Body of pancreas (tissue), 4 donors: ENCODE measurements around the gene PVR. TPM values are rescaled to one million over a fixed set of nuclear protein-coding genes. Genes with fewer than 3 reads are reported as not detected.

Source experiments
- ATAC-seq: fragments of 150-250 bp; one replicate; pipeline ENCODE4 v1.9.1; 2016
- DNase-seq, 4 donors: peaks; one replicate each; pipeline ENCODE4 v3.0.0-alpha.2; 2019
- H3K27ac ChIP-seq, 4 donors: fragments of 200-600 bp; sonication (generic); 1 replicate in 3 of 4; 2 replicates in 1 of 4; pipeline versions ENCODE4 v1.5.1 to v1.6.1; 2016 to 2019; ENCODE audit warnings: mild to moderate bottlenecking in 1 of 4, mixed read lengths in 1 of 4, moderate library complexity in 1 of 4
- H3K27me3 ChIP-seq, 2 donors: fragments of 200-600 bp; sonication (generic); one replicate each; pipeline ENCODE4 v1.6.0; 2016; ENCODE audit warnings: mild to moderate bottlenecking in 1 of 2
- H3K36me3 ChIP-seq, 2 donors: fragments of 200-600 bp; sonication (generic); replicated peaks in 1 of 2; 2 replicates each; pipeline ENCODE4 v1.5.1; 2016; ENCODE audit warnings: low read depth in 2 of 2; ENCODE audit not compliant: insufficient read depth in 1 of 2
- H3K4me1 ChIP-seq: fragments of 200-600 bp; sonication (generic); one replicate; pipeline ENCODE4 v1.6.0; 2016
- H3K4me3 ChIP-seq, 2 donors: fragments of 200-600 bp; sonication (generic); 1 replicate in 1 of 2; 2 replicates in 1 of 2; pipeline ENCODE4 v1.5.1; 2016 to 2019
- H3K9me3 ChIP-seq, 3 donors: fragments of 200-600 bp; sonication (generic); 1 replicate in 2 of 3; 2 replicates in 1 of 3; pipeline ENCODE4 v1.5.1; 2016
- CTCF ChIP-seq, 7 experiments: fragments of 450-650 bp in 4 of 7; fragments of 200-600 bp in 3 of 7; sonication (generic) in 3 of 7; IDR thresholded peaks; one replicate each; pipeline ENCODE4 v1.5.1; 2016 to 2019; ENCODE audit warnings: antibody characterized with exemption in 7 of 7
- POLR2A ChIP-seq, 3 donors: fragments of 450-650 bp; IDR thresholded peaks; one replicate each; pipeline ENCODE4 v1.6.1; 2016; ENCODE audit warnings: antibody characterized with exemption in 3 of 3, mild to moderate bottlenecking in 2 of 3
- WGBS, 2 donors: methylation state at CpG; one replicate each; pipeline ENCODE4 v1.1.5; 2017; 5-methylcytosine and 5-hydroxymethylcytosine counted together
- intact Hi-C: fragments of 100-400 bp; cut with DNase I; formaldehyde crosslinking; loops from one replicate; pipeline ENCODE4 v1.15.1; 2023
- total RNA-seq, 2 donors: library from RNA; depleted of rRNA; stranded (reverse); fragments of >200 nt; gene quantifications; one replicate each; pipeline ENCODE4 v1.1.0, GENCODE V29; 2016

Gene PVR
- 10 to 100 TPM; 36.8 to 55.4 TPM for total RNA-seq

- peak; percentile 91 for ATAC-seq
- Histone ChIP-seq H3K27me3 (no peaks in the 10 kb centered on the region), H3K9me3 (no peaks in the 10 kb centered on the region), H3K4me3 (peak within 1 kb of the TSS; percentile 29 to 82), H3K36me3 (no peaks in the 10 kb centered on the region), H3K27ac (peak within 1 kb of the TSS; percentile 77 to 91 (median 88)), H3K4me1 (peaks cover 19% of the 10 kb centered on the region)
- peak; percentile 71 to 85 (median 80) for DNase-seq
- intact Hi-C loops: no loop called here
- WGBS, 2 donors: 0% methylated on average over 65 of the region's 70 CpGs; no CpG with 5 or more reads in 1 of the 2 donors
- TF ChIP-seq CTCF (IDR thresholded peaks at IDR 0.05) (no peak), POLR2A (IDR thresholded peaks at IDR 0.05) (peak; percentile 77 to 86 (median 83))
Observed at GRCh38 chr19:44643605-44644401, at the start of gene PVR. Gene PVR (plus strand): TSS chr19:44643910. CDS start chr19:44644097, 187 bp downstream.

- TF ChIP-seq CTCF (IDR thresholded peaks at IDR 0.05): no peak
- TF ChIP-seq POLR2A (IDR thresholded peaks at IDR 0.05): no peak
- ATAC-seq: peak; percentile 20
- Histone ChIP-seq H3K4me3 (no peak overlapping the region), H3K27ac (no peak overlapping the region), H3K9me3 (no peaks in the 10 kb centered on the region), H3K36me3 (no peaks in the 10 kb centered on the region), H3K27me3 (no peaks in the 10 kb centered on the region), H3K4me1 (peaks cover 48% of the 10 kb centered on the region)
- intact Hi-C loops: no loop called here
- peak in 2 of 4 donors; percentile 28 to 44 for DNase-seq
- WGBS, 2 donors: 31 to 33% methylated on average over 10 of the region's 10 CpGs
Observed at GRCh38 chr19:44596428-44597130, 47.1 kb upstream of the PVR start.

- H3K36me3 ChIP-seq: no peaks in the 10 kb centered on the region
- H3K9me3 ChIP-seq: no peaks in the 10 kb centered on the region
- intact Hi-C loops: no loop called here
- H3K27me3 ChIP-seq: no peaks in the 10 kb centered on the region
- TF ChIP-seq CTCF (IDR thresholded peaks at IDR 0.05): no peak
- no peak for TF ChIP-seq POLR2A (IDR thresholded peaks at IDR 0.05)
- ATAC-seq (no peak), DNase-seq (no peak)
- no peak overlapping the region for H3K27ac ChIP-seq
- no peak overlapping the region for H3K4me3 ChIP-seq
- peaks cover 50% of the 10 kb centered on the region for H3K4me1 ChIP-seq
- WGBS, 2 donors: 23 to 33% methylated on average over 3 of the region's 3 CpGs
Observed at GRCh38 chr19:44597131-44597491, 46.6 kb upstream of the PVR start.

GRCh38 chr19:44598355-44598754 is 45.4 kb upstream of the PVR start:
- ATAC-seq: no peak
- H3K27ac ChIP-seq: no peak overlapping the region
- intact Hi-C loops: no loop called here
- no peak overlapping the region for H3K4me3 ChIP-seq
- DNase-seq: no peak
- no peaks in the 10 kb centered on the region for H3K27me3 ChIP-seq
- TF ChIP-seq POLR2A (IDR thresholded peaks at IDR 0.05) (no peak), CTCF (IDR thresholded peaks at IDR 0.05) (no peak)
- no peaks in the 10 kb centered on the region for H3K9me3 ChIP-seq
- H3K36me3 ChIP-seq: no peaks in the 10 kb centered on the region
- H3K4me1 ChIP-seq: peaks cover 44% of the 10 kb centered on the region
